Naive thymus-derived CD8-positive, alpha-beta T cell (primary cell): ENCODE measurements around the gene RFPL4A. TPM values are rescaled to one million over a fixed set of nuclear protein-coding genes. Genes with fewer than 3 reads are reported as not detected.

Experiments used
- ATAC-seq, 2 donors: fragments of 150-1000 bp; cut with Tn5 transposase in 1 of 2; sonication (Bioruptor Pico), chemical (Tn5 transposase) in 1 of 2; 1 replicate in 1 of 2; 2 replicates in 1 of 2; pipeline ENCODE4 v1.10.0; 2021; ENCODE audit warnings: mild to moderate bottlenecking in 2 of 2, moderate library complexity in 2 of 2
- POLR2A ChIA-PET: fragments of 350-600 bp; sonication (Branson Sonifier 250); formaldehyde crosslinking; loops from one replicate; lab custom pipeline; 2021; ENCODE audit warnings: antibody characterized with exemption; lab: Charles Lee
- DNase-seq, 10 donors: peaks; one replicate each; pipeline versions ENCODE4 v3.0.0 to v3.0.0-alpha.2; 2020 to 2022
- H3K27ac Mint-ChIP-seq, 10 donors: one replicate each; pipeline ENCODE4 v1.8.0; 2020 to 2022; ENCODE audit warnings: mild to moderate bottlenecking in 10 of 10, mixed read lengths in 10 of 10, moderate library complexity in 4 of 10, inconsistent platforms in 1 of 10
- H3K27me3 Mint-ChIP-seq, 5 donors: one replicate each; pipeline ENCODE4 v1.8.0; 2021 to 2022; ENCODE audit warnings: mixed read lengths in 5 of 5
- H3K36me3 Mint-ChIP-seq, 3 donors: one replicate each; pipeline ENCODE4 v1.8.0; 2020 to 2022; ENCODE audit warnings: mixed read lengths in 3 of 3, mild to moderate bottlenecking in 2 of 3, inconsistent platforms in 1 of 3
- H3K4me1 Mint-ChIP-seq, 4 donors: one replicate each; pipeline ENCODE4 v1.8.0; 2021 to 2022; ENCODE audit warnings: mixed read lengths in 4 of 4
- H3K4me3 Mint-ChIP-seq, 10 donors: one replicate each; pipeline ENCODE4 v1.8.0; 2020 to 2022; ENCODE audit warnings: mild to moderate bottlenecking in 10 of 10, mixed read lengths in 10 of 10, moderate library complexity in 6 of 10, inconsistent platforms in 1 of 10
- H3K9me3 Mint-ChIP-seq, 9 donors: one replicate each; pipeline ENCODE4 v1.8.0; 2020 to 2022; ENCODE audit warnings: mixed read lengths in 9 of 9, mild to moderate bottlenecking in 3 of 9, inconsistent platforms in 1 of 9, moderate library complexity in 1 of 9
- polyA plus RNA-seq, 3 donors: library from polyadenylated mRNA; unstranded; fragments of 300-500 nt; fragmentation: Illumina TruSeq; gene quantifications; one replicate each; pipeline ENCODE4 v1.2.3, GENCODE V29; 2021
- total RNA-seq, 8 experiments: library from RNA in 2 of 8; stranded (reverse) in 2 of 8; gene quantifications; one replicate each; pipeline ENCODE4 v1.2.3 and lab custom pipeline; 2021 to 2026

The RFPL4A gene
- total and polyA plus RNA-seq, 5 experiments from 2014 or later: not detected

GRCh38 chr19:55812449-55812848 lies 53.6 kb downstream of the RFPL4A start:
- peaks cover 0 to 5% (median 0%) of the 10 kb centered on the region in 3 donors for H3K36me3 Mint-ChIP-seq
- H3K27ac Mint-ChIP-seq: no peak overlapping the region
- ATAC-seq (no peak), DNase-seq (no peak)
- no peak overlapping the region for H3K4me3 Mint-ChIP-seq
- H3K4me1 Mint-ChIP-seq: peaks cover 0 to 8% (median 5%) of the 10 kb centered on the region in 4 donors
- H3K27me3 Mint-ChIP-seq: peaks cover 10 to 59% (median 25%) of the 10 kb centered on the region in 5 donors
- POLR2A ChIA-PET: no interaction called here
- peaks cover 0 to 15% (median 0%) of the 10 kb centered on the region in 9 donors for H3K9me3 Mint-ChIP-seq

Other genes starting within 250 kb of the RFPL4A start
- not detected for gene SBK2, start 222.0 kb upstream of the RFPL4A start, total RNA-seq
- not detected for gene SBK2, start 222.0 kb upstream of the RFPL4A start, polyA plus RNA-seq
- not detected for gene SBK3, start 213.6 kb upstream of the RFPL4A start, total RNA-seq
- gene SBK3, start 213.6 kb upstream of the RFPL4A start, polyA plus RNA-seq: not detected
- gene ZNF579, start 178.2 kb upstream of the RFPL4A start, total RNA-seq: 10 to 100 TPM in 1 of 2 experiments, 1 to 10 TPM in 1; 9.8 to 10.2 TPM
- gene ZNF579, start 178.2 kb upstream of the RFPL4A start, polyA plus RNA-seq: under 1 TPM; 0.16 to 0.39 (median 0.20) TPM
- gene FIZ1, start 159.6 kb upstream of the RFPL4A start, total RNA-seq: 10 to 100 TPM; 19.0 to 22.0 TPM
- 1 to 10 TPM; 2.8 to 5.4 (median 3.4) TPM for gene FIZ1, start 159.6 kb upstream of the RFPL4A start, polyA plus RNA-seq
- 10 to 100 TPM; 19.1 to 20.7 TPM for gene ZNF524, start 158.8 kb upstream of the RFPL4A start, total RNA-seq
- gene ZNF524, start 158.8 kb upstream of the RFPL4A start, polyA plus RNA-seq: 10 to 100 TPM; 21.5 to 31.6 (median 23.6) TPM
- 10 to 100 TPM; 21.6 to 24.4 TPM for gene ZNF865, start 153.4 kb upstream of the RFPL4A start, total RNA-seq
- under 1 TPM in 2 of 3 donors, not detected in 1; 0.22 to 0.33 TPM for gene ZNF865, start 153.4 kb upstream of the RFPL4A start, polyA plus RNA-seq
- 1 to 10 TPM; 8.1 to 9.2 TPM for gene ZNF784, start 134.5 kb upstream of the RFPL4A start, total RNA-seq
- gene ZNF784, start 134.5 kb upstream of the RFPL4A start, polyA plus RNA-seq: 1 to 10 TPM in 2 of 3 donors, under 1 TPM in 1; 0.64 to 1.4 (median 1.1) TPM
- 100 to 1,000 TPM; 110 to 111 TPM for gene ZNF580, start 118.1 kb upstream of the RFPL4A start, total RNA-seq
- gene ZNF580, start 118.1 kb upstream of the RFPL4A start, polyA plus RNA-seq: 10 to 100 TPM; 15.3 to 21.7 (median 20.3) TPM
- gene ZNF581, start 115.4 kb upstream of the RFPL4A start, total RNA-seq: 10 to 100 TPM; 33.8 to 36.3 TPM
- gene ZNF581, start 115.4 kb upstream of the RFPL4A start, polyA plus RNA-seq: 10 to 100 TPM; 21.2 to 35.9 (median 34.9) TPM
- 1 to 10 TPM; 5.3 to 8.3 TPM for gene CCDC106, start 110.9 kb upstream of the RFPL4A start, total RNA-seq
- 1 to 10 TPM; 2.6 to 4.4 (median 4.3) TPM for gene CCDC106, start 110.9 kb upstream of the RFPL4A start, polyA plus RNA-seq
- gene U2AF2, start 104.1 kb upstream of the RFPL4A start, total RNA-seq: 100 to 1,000 TPM; 284 to 289 TPM
- gene U2AF2, start 104.1 kb upstream of the RFPL4A start, polyA plus RNA-seq: 10 to 100 TPM in 1 of 3 donors, 1 to 10 TPM in 2; 6.6 to 10.6 (median 8.1) TPM
- gene EPN1, start 83.9 kb upstream of the RFPL4A start, total RNA-seq: 10 to 100 TPM; 49.5 to 52.2 TPM
- 10 to 100 TPM in 1 of 3 donors, 1 to 10 TPM in 2; 5.5 to 15.8 (median 7.5) TPM for gene EPN1, start 83.9 kb upstream of the RFPL4A start, polyA plus RNA-seq
- gene NLRP9, start 20.7 kb upstream of the RFPL4A start, total RNA-seq: not detected
- not detected for gene NLRP9, start 20.7 kb upstream of the RFPL4A start, polyA plus RNA-seq
- not detected for gene RFPL4AL1, start 10.0 kb downstream of the RFPL4A start, total RNA-seq
- not detected for gene RFPL4AL1, start 10.0 kb downstream of the RFPL4A start, polyA plus RNA-seq
- gene NLRP11, start 72.9 kb downstream of the RFPL4A start, total RNA-seq: not detected
- gene NLRP11, start 72.9 kb downstream of the RFPL4A start, polyA plus RNA-seq: not detected
- gene NLRP4, start 77.4 kb downstream of the RFPL4A start, total RNA-seq: not detected
- not detected for gene NLRP4, start 77.4 kb downstream of the RFPL4A start, polyA plus RNA-seq
- gene NLRP13, start 173.2 kb downstream of the RFPL4A start, total RNA-seq: not detected
- not detected for gene NLRP13, start 173.2 kb downstream of the RFPL4A start, polyA plus RNA-seq
- not detected for gene NLRP8, start 188.7 kb downstream of the RFPL4A start, total RNA-seq
- not detected for gene NLRP8, start 188.7 kb downstream of the RFPL4A start, polyA plus RNA-seq
- not detected for gene NLRP5, start 227.7 kb downstream of the RFPL4A start, total RNA-seq
- not detected for gene NLRP5, start 227.7 kb downstream of the RFPL4A start, polyA plus RNA-seq